GM23338 (cell line): Measurements from ENCODE around the gene MPND. TPM values are rescaled to one million over a fixed set of nuclear protein-coding genes. Genes with fewer than 3 reads are reported as not detected.
A peak's percentile ranks its signal among the peaks of the same experiment; 100 is the strongest.

ENCODE experiments used
- ATAC-seq: fragments of 200-7000 bp; cut with Tn5 transposase; 3 replicates; pipeline ENCODE4 v1.9.1; 2020
- DNase-seq: peaks from one replicate; pipeline ENCODE4 v3.0.0-alpha.2; 2015; ENCODE audit warnings: low spot score
- H2AFZ ChIP-seq: fragments of 200-600 bp; sonication (generic); 2 replicates; pipeline ENCODE4 v1.8.0; 2016; ENCODE audit warnings: antibody characterized with exemption, mild to moderate bottlenecking, moderate library complexity
- H3F3A ChIP-seq: fragments of 200-600 bp; sonication (generic); replicated peaks from 2 replicates; pipeline ENCODE4 v1.8.0; 2017; ENCODE audit warnings: antibody characterized with exemption, mixed run types, low read depth
- H3K27ac ChIP-seq: fragments of 200-600 bp; sonication (generic); 2 replicates; pipeline ENCODE4 v1.6.1; 2016; ENCODE audit warnings: low read depth
- H3K27me3 ChIP-seq: fragments of 200-600 bp; sonication (generic); 2 replicates; pipeline ENCODE4 v1.8.0; 2016; ENCODE audit warnings: mild to moderate bottlenecking, mixed run types, moderate library complexity; ENCODE audit not compliant: insufficient read depth
- H3K36me3 ChIP-seq: fragments of 200-600 bp; sonication (generic); 2 replicates; pipeline ENCODE4 v1.8.0; 2016; ENCODE audit warnings: mild to moderate bottlenecking; ENCODE audit not compliant: insufficient read depth
- H3K4me1 ChIP-seq: fragments of 200-600 bp; sonication (generic); 2 replicates; pipeline ENCODE4 v1.8.0; 2016; ENCODE audit warnings: mild to moderate bottlenecking, moderate library complexity; ENCODE audit not compliant: insufficient read depth
- H3K4me2 ChIP-seq: fragments of 200-600 bp; sonication (generic); 2 replicates; pipeline ENCODE4 v1.7.1; 2017; ENCODE audit warnings: mixed run types
- H3K4me3 ChIP-seq: fragments of 200-600 bp; sonication (generic); 2 replicates; pipeline ENCODE4 v1.6.1; 2016; ENCODE audit warnings: mixed run types
- H3K79me2 ChIP-seq: fragments of 200-600 bp; sonication (generic); replicated peaks from 2 replicates; pipeline ENCODE4 v1.8.0; 2017; ENCODE audit warnings: mild to moderate bottlenecking; ENCODE audit not compliant: insufficient read depth
- H3K9me2 ChIP-seq: fragments of 200-600 bp; sonication (generic); 2 replicates; pipeline ENCODE4 v1.8.0; 2017; ENCODE audit not compliant: insufficient read depth
- H4K20me1 ChIP-seq: fragments of 200-600 bp; sonication (generic); replicated peaks from 2 replicates; pipeline ENCODE4 v1.8.0; 2017; ENCODE audit warnings: mild to moderate bottlenecking; ENCODE audit not compliant: insufficient read depth
- H3K27ac Mint-ChIP-seq: 2 replicates; pipeline ENCODE4 v1.8.0; 2020; ENCODE audit warnings: inconsistent platforms, mild to moderate bottlenecking, moderate library complexity, mixed read lengths
- H3K27me3 Mint-ChIP-seq: 3 replicates; pipeline ENCODE4 v1.8.0; 2022; ENCODE audit warnings: low read depth, mild to moderate bottlenecking, moderate library complexity, mixed read lengths, inconsistent platforms; ENCODE audit not compliant: insufficient read depth, poor library complexity
- H3K36me3 Mint-ChIP-seq: 3 replicates; pipeline ENCODE4 v1.8.0; 2021; ENCODE audit warnings: low read depth, mild to moderate bottlenecking, inconsistent platforms, moderate library complexity, mixed read lengths
- H3K4me1 Mint-ChIP-seq: 3 replicates; pipeline ENCODE4 v1.8.0; 2020; ENCODE audit warnings: mild to moderate bottlenecking, inconsistent platforms, mixed read lengths
- H3K4me3 Mint-ChIP-seq: 3 replicates; pipeline ENCODE4 v1.8.0; 2021; ENCODE audit warnings: moderate library complexity, mild to moderate bottlenecking, inconsistent platforms, mixed read lengths
- H3K9me3 Mint-ChIP-seq: 3 replicates; pipeline ENCODE4 v1.8.0; 2020; ENCODE audit warnings: moderate library complexity, mild to moderate bottlenecking, inconsistent platforms, mixed read lengths
- CREB1 ChIP-seq: fragments of 250-450 bp; sonication (Bioruptor Pico); IDR thresholded peaks from 2 replicates; pipeline ENCODE4 v1.5.0; 2020; ENCODE audit warnings: low read depth, mild to moderate bottlenecking, moderate library complexity
- EZH2 ChIP-seq: fragments of 200-600 bp; sonication (generic); IDR thresholded peaks from one replicate; pipeline ENCODE4 v1.8.0; 2017; ENCODE audit warnings: antibody characterized with exemption, mild to moderate bottlenecking, low read depth; ENCODE audit not compliant: unreplicated experiment
- EZH2phosphoT487 ChIP-seq: fragments of 200-600 bp; sonication (generic); IDR thresholded peaks from one replicate; pipeline ENCODE4 v1.8.1; 2018; ENCODE audit warnings: antibody characterized with exemption; ENCODE audit not compliant: unreplicated experiment
- JUNB ChIP-seq: IDR thresholded peaks from one replicate; pipeline ENCODE4 v1.6.1; 2016; ENCODE audit warnings: antibody characterized with exemption; ENCODE audit not compliant: unreplicated experiment
- NANOG ChIP-seq: IDR thresholded peaks from 2 replicates; pipeline ENCODE4 v1.6.1; 2016; ENCODE audit warnings: antibody characterized with exemption, borderline replicate concordance
- POLR2AphosphoS5 ChIP-seq: IDR thresholded peaks from 2 replicates; pipeline ENCODE4 v1.6.1; 2016; ENCODE audit warnings: antibody characterized with exemption, low read depth
- ZNF114 ChIP-seq: fragments of 250-450 bp; sonication (Bioruptor Pico); IDR thresholded peaks from 2 replicates; pipeline ENCODE4 v1.5.0; 2020; ENCODE audit warnings: mild to moderate bottlenecking, moderate library complexity
- ZNF331 ChIP-seq: fragments of 250-450 bp; sonication (Bioruptor Pico); IDR thresholded peaks from 2 replicates; pipeline ENCODE4 v1.5.0; 2020; ENCODE audit warnings: low read depth, mild to moderate bottlenecking, moderate library complexity
- polyA plus RNA-seq: library from polyadenylated mRNA; unstranded; fragments of >200 nt; fragmentation: Nextera tagmentation; extraction: Ambion mirVana; gene quantifications from 2 replicates; pipeline ENCODE4 v1.2.1, GENCODE V29; 2016
- total RNA-seq: library from RNA; depleted of rRNA; stranded (reverse); fragments of >200 nt; shearing (Covaris generic); gene quantifications from 2 replicates; pipeline ENCODE4 v1.2.3, GENCODE V29; 2014
- TF ChIP-seq, protein P1 (sequence below), 2 experiments: fragments of 200-600 bp in 1 of 2; sonication (generic) in 1 of 2; conservative IDR thresholded peaks; 2 replicates each; pipeline versions ENCODE4 v1.5.1 to v1.6.1; 2016 to 2017; ENCODE audit warnings: antibody characterized with exemption in 2 of 2, low read depth in 2 of 2, mild to moderate bottlenecking in 2 of 2, moderate library complexity in 1 of 2
- TF ChIP-seq, protein P2 (sequence below): IDR thresholded peaks from 2 replicates; pipeline ENCODE4 v1.6.1; 2016; ENCODE audit warnings: antibody characterized with exemption

Gene MPND
- total and polyA plus RNA-seq, 2 experiments from 2014 or later, result 11.8 to 15.6 TPM

- ATAC-seq (peak; percentile 9), DNase-seq (no peak)
- H3K27me3 Mint-ChIP-seq, result peaks cover 24% of the 10 kb centered on the region
- H3K4me3 Mint-ChIP-seq, result no peak overlapping the region; the same call in 2 of the 3 replicates
- H3K27ac Mint-ChIP-seq, result no peak overlapping the region
- Histone ChIP-seq H3K4me3 (no peak overlapping the region), H4K20me1 (no peaks in the 10 kb centered on the region; the same call in 1 of the 2 replicates), H3K27ac (peak overlapping the region; percentile 55; the same call in 1 of the 2 replicates), H2AFZ (no peak overlapping the region), H3K27me3 (no peaks in the 10 kb centered on the region), H3K79me2 (no peaks in the 10 kb centered on the region), H3K36me3 (no peaks in the 10 kb centered on the region), H3F3A (peaks cover 26% of the 10 kb centered on the region), H3K9me2 (no peaks in the 10 kb centered on the region), H3K4me2 (no peak overlapping the region), H3K4me1 (no peaks in the 10 kb centered on the region; the same call in 1 of the 2 replicates)
- H3K4me1 Mint-ChIP-seq, result peaks cover 7% of the 10 kb centered on the region; the same call in 1 of the 3 replicates
- no peaks in the 10 kb centered on the region for H3K9me3 Mint-ChIP-seq
- no peak for TF ChIP-seq ZNF331 (CRISPR knock-in tag)
- no peak for TF ChIP-seq EZH2phosphoT487
- TF ChIP-seq, protein P1, sequence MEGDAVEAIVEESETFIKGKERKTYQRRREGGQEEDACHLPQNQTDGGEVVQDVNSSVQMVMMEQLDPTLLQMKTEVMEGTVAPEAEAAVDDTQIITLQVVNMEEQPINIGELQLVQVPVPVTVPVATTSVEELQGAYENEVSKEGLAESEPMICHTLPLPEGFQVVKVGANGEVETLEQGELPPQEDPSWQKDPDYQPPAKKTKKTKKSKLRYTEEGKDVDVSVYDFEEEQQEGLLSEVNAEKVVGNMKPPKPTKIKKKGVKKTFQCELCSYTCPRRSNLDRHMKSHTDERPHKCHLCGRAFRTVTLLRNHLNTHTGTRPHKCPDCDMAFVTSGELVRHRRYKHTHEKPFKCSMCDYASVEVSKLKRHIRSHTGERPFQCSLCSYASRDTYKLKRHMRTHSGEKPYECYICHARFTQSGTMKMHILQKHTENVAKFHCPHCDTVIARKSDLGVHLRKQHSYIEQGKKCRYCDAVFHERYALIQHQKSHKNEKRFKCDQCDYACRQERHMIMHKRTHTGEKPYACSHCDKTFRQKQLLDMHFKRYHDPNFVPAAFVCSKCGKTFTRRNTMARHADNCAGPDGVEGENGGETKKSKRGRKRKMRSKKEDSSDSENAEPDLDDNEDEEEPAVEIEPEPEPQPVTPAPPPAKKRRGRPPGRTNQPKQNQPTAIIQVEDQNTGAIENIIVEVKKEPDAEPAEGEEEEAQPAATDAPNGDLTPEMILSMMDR (conservative IDR thresholded peaks at IDR 0.05; ENCODE audit: low read depth in 2 of 2), result peak in 1 of 2 experiments; percentile 18; a peak in 1 of 4 replicates
- TF ChIP-seq EZH2, result no peak
- peaks cover 20% of the 10 kb centered on the region for H3K36me3 Mint-ChIP-seq
Measured at GRCh38 chr19:4362101-4362828, 18.9 kb downstream of the MPND start.

DNA sequence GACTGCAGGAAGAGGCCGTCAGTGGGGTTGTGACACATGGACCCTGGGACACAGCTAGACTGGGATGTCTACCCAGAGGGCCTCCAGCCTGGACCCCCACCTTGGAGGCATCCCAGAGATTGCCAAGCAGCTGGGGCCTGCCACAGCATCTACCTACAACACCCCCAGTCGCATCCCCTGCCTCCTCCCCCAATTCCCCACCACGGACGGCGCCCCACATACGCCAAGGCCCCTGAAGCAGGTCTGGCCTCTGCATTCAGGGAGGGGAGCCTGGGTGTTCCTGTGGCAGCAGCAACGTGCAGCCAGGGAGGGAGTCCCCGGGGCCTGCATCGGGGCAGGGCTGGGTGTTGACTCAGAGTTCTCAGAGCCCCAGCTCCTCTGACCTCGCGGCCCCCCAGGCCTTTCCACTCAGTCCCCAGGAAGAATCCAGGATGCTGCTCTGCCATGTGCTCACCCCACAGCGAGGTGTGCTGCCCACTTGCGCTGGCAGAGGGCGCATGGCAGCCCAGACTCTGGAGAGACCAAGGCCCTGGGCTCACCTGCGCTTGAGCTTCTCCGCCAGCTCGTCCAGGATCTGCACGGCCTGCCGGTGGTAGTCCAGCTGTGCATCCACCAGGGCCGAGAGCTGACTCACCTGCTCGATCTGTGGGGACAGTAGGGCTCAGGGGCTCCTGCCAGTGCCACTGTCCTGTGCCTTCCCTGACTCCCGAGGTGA, 19.6 kb downstream of the MPND start:
- Histone ChIP-seq H3K27ac (no peak overlapping the region), H3F3A (peaks cover 26% of the 10 kb centered on the region), H2AFZ (no peak overlapping the region), H3K4me3 (no peak overlapping the region), H3K27me3 (no peaks in the 10 kb centered on the region), H3K9me2 (no peaks in the 10 kb centered on the region), H3K4me2 (no peak overlapping the region), H4K20me1 (no peaks in the 10 kb centered on the region; the same call in 1 of the 2 replicates), H3K79me2 (peaks cover 3% of the 10 kb centered on the region; the same call in 1 of the 2 replicates), H3K4me1 (no peaks in the 10 kb centered on the region; the same call in 1 of the 2 replicates), H3K36me3 (no peaks in the 10 kb centered on the region)
- Mint-ChIP-seq H3K27me3 (peaks cover 28% of the 10 kb centered on the region), H3K27ac (no peak overlapping the region), H3K36me3 (peaks cover 20% of the 10 kb centered on the region), H3K4me3 (no peak overlapping the region), H3K9me3 (no peaks in the 10 kb centered on the region), H3K4me1 (peaks cover 10% of the 10 kb centered on the region)
- ATAC-seq (peak; percentile 34), DNase-seq (peak; percentile 59)
- TF ChIP-seq EZH2 (no peak), CREB1 (CRISPR knock-in tag) (no peak), EZH2phosphoT487 (no peak), ZNF114 (CRISPR knock-in tag) (no peak), POLR2AphosphoS5 (peak; percentile 28; the same call in 1 of the 2 replicates), JUNB (no peak), ZNF331 (CRISPR knock-in tag) (no peak), NANOG (no peak)
- TF ChIP-seq, protein P1 (conservative IDR thresholded peaks at IDR 0.05; ENCODE audit: low read depth in 2 of 2), result peak; percentile 40 to 62; a peak in 3 of 4 replicates
- TF ChIP-seq, protein P2, sequence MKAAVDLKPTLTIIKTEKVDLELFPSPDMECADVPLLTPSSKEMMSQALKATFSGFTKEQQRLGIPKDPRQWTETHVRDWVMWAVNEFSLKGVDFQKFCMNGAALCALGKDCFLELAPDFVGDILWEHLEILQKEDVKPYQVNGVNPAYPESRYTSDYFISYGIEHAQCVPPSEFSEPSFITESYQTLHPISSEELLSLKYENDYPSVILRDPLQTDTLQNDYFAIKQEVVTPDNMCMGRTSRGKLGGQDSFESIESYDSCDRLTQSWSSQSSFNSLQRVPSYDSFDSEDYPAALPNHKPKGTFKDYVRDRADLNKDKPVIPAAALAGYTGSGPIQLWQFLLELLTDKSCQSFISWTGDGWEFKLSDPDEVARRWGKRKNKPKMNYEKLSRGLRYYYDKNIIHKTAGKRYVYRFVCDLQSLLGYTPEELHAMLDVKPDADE, result no peak
